ENCODE results near the gene ADCY4. TPM values are rescaled to one million over a fixed set of nuclear protein-coding genes. Genes with fewer than 3 reads are reported as not detected.

Gene ADCY4
- total RNA-seq, 6 experiments from 2014 or later: 2.3 to 7.2 (median 3.9) TPM

- no peaks in the 10 kb centered on the region for H3K9me3 ChIP-seq
- TF ChIP-seq POLR2A (IDR thresholded peaks at IDR 0.05) (no peak), CTCF (IDR thresholded peaks at IDR 0.05) (no peak)
- intact Hi-C loops (cut with DNase I): no loop called here
- no peaks in the 10 kb centered on the region for H3K4me1 ChIP-seq
- no peak overlapping the region for H3K4me3 ChIP-seq
- no peaks in the 10 kb centered on the region for H3K27me3 ChIP-seq
- WGBS (ENCODE audit: insufficient coverage, low coverage, low lambda C conversion rate, missing lambda C conversion rate): 68% methylated on average over 6 of the region's 9 CpGs
- no peaks in the 10 kb centered on the region for H3K36me3 ChIP-seq
- H3K27ac ChIP-seq: no peak overlapping the region
- ATAC-seq (no peak), DNase-seq (no peak)
These were observed 8.9 kb downstream of the ADCY4 start for GRCh38 chr14:24325963-24326362.

GRCh38 chr14:24325041-24325530 is 9.8 kb downstream of the ADCY4 start:
- no peak for ATAC-seq
- H3K27me3 ChIP-seq: no peaks in the 10 kb centered on the region
- no peak for TF ChIP-seq CTCF (IDR thresholded peaks at IDR 0.05)
- TF ChIP-seq POLR2A (IDR thresholded peaks at IDR 0.05): no peak
- DNase-seq: no peak
- H3K9me3 ChIP-seq: no peaks in the 10 kb centered on the region
- H3K27ac ChIP-seq: no peak overlapping the region
- no peaks in the 10 kb centered on the region for H3K36me3 ChIP-seq
- no peaks in the 10 kb centered on the region for H3K4me1 ChIP-seq
- intact Hi-C loops (cut with DNase I): no loop called here
- WGBS (ENCODE audit: insufficient coverage, low coverage, low lambda C conversion rate, missing lambda C conversion rate): 58% methylated on average over 2 of the region's 5 CpGs
- no peak overlapping the region for H3K4me3 ChIP-seq

GRCh38 chr14:24324024-24324423 is 10.8 kb downstream of the ADCY4 start:
- Histone ChIP-seq H3K27ac (no peak overlapping the region), H3K4me1 (no peaks in the 10 kb centered on the region), H3K36me3 (no peaks in the 10 kb centered on the region), H3K27me3 (no peaks in the 10 kb centered on the region), H3K4me3 (no peak overlapping the region), H3K9me3 (no peaks in the 10 kb centered on the region)
- WGBS (ENCODE audit: insufficient coverage, low coverage, low lambda C conversion rate, missing lambda C conversion rate): 63% methylated on average over 4 of the region's 6 CpGs
- TF ChIP-seq POLR2A (IDR thresholded peaks at IDR 0.05): no peak
- TF ChIP-seq CTCF (IDR thresholded peaks at IDR 0.05): no peak
- ATAC-seq (no peak), DNase-seq (no peak)
- intact Hi-C loops (cut with DNase I): no loop called here

- Histone ChIP-seq H3K27ac (no peak overlapping the region), H3K27me3 (no peaks in the 10 kb centered on the region), H3K36me3 (no peaks in the 10 kb centered on the region), H3K4me1 (no peaks in the 10 kb centered on the region), H3K9me3 (no peaks in the 10 kb centered on the region), H3K4me3 (no peak overlapping the region)
- ATAC-seq: no peak
- TF ChIP-seq POLR2A (IDR thresholded peaks at IDR 0.05): no peak
- TF ChIP-seq CTCF (IDR thresholded peaks at IDR 0.05): no peak
- intact Hi-C loops (cut with DNase I): no loop called here
- WGBS (ENCODE audit: insufficient coverage, low coverage, low lambda C conversion rate, missing lambda C conversion rate): 40% methylated on average over 1 of the region's 3 CpGs
- no peak for DNase-seq
These were observed 11.5 kb downstream of the ADCY4 start for GRCh38 chr14:24323341-24323740.

- Histone ChIP-seq H3K27me3 (no peaks in the 10 kb centered on the region), H3K9me3 (no peaks in the 10 kb centered on the region), H3K27ac (no peak overlapping the region), H3K36me3 (no peaks in the 10 kb centered on the region), H3K4me3 (no peak overlapping the region), H3K4me1 (no peaks in the 10 kb centered on the region)
- 50% methylated on average over 3 of the region's 10 CpGs for WGBS (ENCODE audit: insufficient coverage, low coverage, low lambda C conversion rate, missing lambda C conversion rate)
- no peak for ATAC-seq
- no peak for TF ChIP-seq CTCF (IDR thresholded peaks at IDR 0.05)
- TF ChIP-seq POLR2A (IDR thresholded peaks at IDR 0.05): no peak
- no peak for DNase-seq
- intact Hi-C loops (cut with DNase I): no loop called here
These were observed 12.2 kb downstream of the ADCY4 start for GRCh38 chr14:24322672-24323071.

Data from right lobe of liver (tissue), 6 donors.